K562 (cell line): ENCODE measurements around the gene PMM1. TPM values are rescaled to one million over a fixed set of nuclear protein-coding genes. Genes with fewer than 3 reads are reported as not detected.
A peak's percentile ranks its signal among the peaks of the same experiment; 100 is the strongest.

ENCODE experiments used
- ATAC-seq: fragments of 200-7000 bp; cut with Tn5 transposase; 3 replicates; pipeline ENCODE4 v1.9.1; 2020; ENCODE audit warnings: moderate library complexity
- BruUV-seq: library from RNA; stranded (reverse); fragments of 400-500 nt; replicated peaks from 2 replicates; lab custom pipeline; 2021; lab: Mats Ljungman, UMichigan
- CTCF ChIA-PET: fragments of 300-600 bp; formaldehyde crosslinking; extraction: SDS; loops from one replicate; lab custom pipeline; 2021; ENCODE audit warnings: low intra/inter-chr PET ratio; lab: Yijun Ruan, JAX
- POLR2A ChIA-PET: fragments of 300-600, 350-650 bp; sonication (Branson Sonifier 250); formaldehyde crosslinking; extraction: SDS; loops from one replicate; lab custom pipeline; 2021; ENCODE audit warnings: antibody characterized with exemption, inconsistent platforms; lab: Yijun Ruan, JAX
- DNase-seq, 4 experiments: peaks; one replicate each; pipeline versions ENCODE4 v3.0.0 to v3.0.0-alpha.2; 2011 to 2018; ENCODE audit warnings: low spot score in 3 of 4, mixed read lengths in 3 of 4; ENCODE audit errors: extremely low read depth in 1 of 4
- FAIRE-seq: peaks from 2 replicates; lab custom pipeline; 2011; peaks lifted over from hg19 to GRCh38; lab: Jason Lieb, UNC
- H2AFZ ChIP-seq: 2 replicates; pipeline ENCODE4 v1.6.0; 2011; ENCODE audit warnings: low read depth, low read length, control low read depth, inconsistent platforms
- H3K27ac ChIP-seq: fragments of 200-600 bp; 3 replicates; pipeline ENCODE4 v1.8.0; 2011; ENCODE audit warnings: low read depth, mild to moderate bottlenecking, control low read depth, inconsistent platforms, low read length, moderate library complexity, mixed read lengths; ENCODE audit errors: extremely low read depth
- H3K27me3 ChIP-seq, 2 experiments: fragments of 300-600 bp in 1 of 2; 2 replicates in 1 of 2; 3 replicates in 1 of 2; pipeline versions ENCODE4 v1.6.0 to v1.8.0; 2011; ENCODE audit warnings: inconsistent platforms in 2 of 2, low read length in 2 of 2, mild to moderate bottlenecking in 1 of 2, mixed read lengths in 1 of 2, moderate library complexity in 1 of 2; ENCODE audit not compliant: control insufficient read depth in 2 of 2, insufficient read depth in 2 of 2
- H3K36me3 ChIP-seq: fragments of 300-600 bp; 3 replicates; pipeline ENCODE4 v1.8.0; 2011; ENCODE audit warnings: mild to moderate bottlenecking, low read length, inconsistent platforms; ENCODE audit not compliant: control insufficient read depth, insufficient read depth
- H3K4me1 ChIP-seq, 2 experiments: fragments of 200-600 bp in 1 of 2; replicated peaks in 1 of 2; 2 replicates in 1 of 2; 3 replicates in 1 of 2; pipeline versions ENCODE4 v1.5.1 to v1.8.0; 2011; ENCODE audit warnings: inconsistent platforms in 2 of 2, low read length in 2 of 2, mild to moderate bottlenecking in 1 of 2, mixed read lengths in 1 of 2, moderate library complexity in 1 of 2; ENCODE audit not compliant: control insufficient read depth in 2 of 2, insufficient read depth in 2 of 2
- H3K4me2 ChIP-seq: 2 replicates; pipeline ENCODE4 v1.6.1; 2011; ENCODE audit warnings: low read length, control low read depth, inconsistent platforms, mixed read lengths; ENCODE audit not compliant: insufficient read depth
- H3K4me3 ChIP-seq: fragments of 200-600 bp; sonication (generic), shearing (Covaris generic); 2 replicates; pipeline ENCODE4 v1.5.1; 2016; ENCODE audit warnings: control low read depth, inconsistent platforms
- H3K79me2 ChIP-seq: fragments of 200-600 bp; 3 replicates; pipeline ENCODE4 v1.8.0; 2011; ENCODE audit warnings: low read length, inconsistent platforms; ENCODE audit not compliant: control insufficient read depth, insufficient read depth
- H3K9ac ChIP-seq, 2 experiments: 2 replicates each; pipeline versions ENCODE4 v1.6.0 to v1.6.1; 2011; ENCODE audit warnings: low read depth in 2 of 2, low read length in 2 of 2, control low read depth in 1 of 2, inconsistent platforms in 1 of 2, mild to moderate bottlenecking in 1 of 2, mixed read lengths in 1 of 2; ENCODE audit not compliant: insufficient read depth in 1 of 2
- H3K9me1 ChIP-seq: one replicate; pipeline ENCODE4 v1.6.0; 2011; ENCODE audit warnings: inconsistent platforms, mild to moderate bottlenecking, low read length, moderate library complexity; ENCODE audit not compliant: control insufficient read depth, insufficient read depth
- H3K9me3 ChIP-seq: replicated peaks from 2 replicates; pipeline ENCODE4 v1.5.1; 2011; ENCODE audit warnings: low read depth, low read length, inconsistent platforms; ENCODE audit not compliant: control insufficient read depth, insufficient read depth
- H4K20me1 ChIP-seq: replicated peaks from 2 replicates; pipeline ENCODE4 v1.6.1; 2011; ENCODE audit warnings: low read length, inconsistent platforms, mixed read lengths; ENCODE audit not compliant: control insufficient read depth, insufficient read depth
- ADNP ChIP-seq: fragments of 200-800 bp; sonication (Bioruptor generic); IDR thresholded peaks from 2 replicates; pipeline ENCODE4 v1.6.1; 2016; ENCODE audit warnings: missing genetic modification characterization, missing compliant biosample characterization
- ATF1 ChIP-seq, 2 experiments: fragments of 450-650 bp in 1 of 2; IDR thresholded peaks; 2 replicates each; pipeline ENCODE4 v1.6.1; 2016; ENCODE audit warnings: missing compliant biosample characterization in 1 of 2, missing genetic modification characterization in 1 of 2
- NCOA2 ChIP-seq, 2 experiments: fragments of 450-650 bp; IDR thresholded peaks; 2 replicates each; pipeline ENCODE4 v1.6.1; 2018; ENCODE audit warnings: mild to moderate bottlenecking in 2 of 2, moderate library complexity in 1 of 2; ENCODE audit not compliant: partially characterized antibody in 2 of 2
- PTRF ChIP-seq: fragments of 450-650 bp; IDR thresholded peaks from 2 replicates; pipeline ENCODE4 v1.6.1; 2016; ENCODE audit warnings: mild to moderate bottlenecking, missing genetic modification characterization, missing compliant biosample characterization
- RBM17 ChIP-seq: fragments of 200-400 bp; formaldehyde crosslinking; IDR thresholded peaks from 2 replicates; pipeline ENCODE4 v1.6.1; 2017; ENCODE audit warnings: low read depth, mild to moderate bottlenecking, low read length, borderline replicate concordance
- ZNF668 ChIP-seq: fragments of 250-450 bp; sonication (Bioruptor Pico); IDR thresholded peaks from 2 replicates; pipeline ENCODE4 v1.8.0; 2022; ENCODE audit warnings: mild to moderate bottlenecking, inconsistent platforms
- ZNF699 ChIP-seq: fragments of 250-450 bp; sonication (Bioruptor Pico); IDR thresholded peaks from 2 replicates; pipeline ENCODE4 v1.8.0; 2021; ENCODE audit warnings: mild to moderate bottlenecking, moderate library complexity; ENCODE audit not compliant: insufficient replicate concordance
- ZNF785 ChIP-seq: fragments of 250-450 bp; sonication (Bioruptor Pico); IDR thresholded peaks from 2 replicates; pipeline ENCODE4 v1.4.0; 2020; ENCODE audit warnings: mild to moderate bottlenecking
- WGBS: fragments of 100-300 bp; shearing (Covaris generic); methylation state at CpG from one replicate; pipeline ENCODE4 v1.1.6; 2016; ENCODE audit warnings: low coverage, mixed read lengths; ENCODE audit not compliant: insufficient coverage; ENCODE audit errors: missing lambda C conversion rate; 5-methylcytosine and 5-hydroxymethylcytosine counted together
- in situ Hi-C: fragments of 300-500 bp; cut with MboI; formaldehyde crosslinking; loops from 4 replicates; pipeline ENCODE4 v1.15.0; 2018; ENCODE audit warnings: inconsistent platforms, mixed read lengths
- intact Hi-C: fragments of 100-400 bp; cut with micrococcal nuclease; formaldehyde crosslinking; loops from 2 replicates; pipeline ENCODE4 v1.14.2; 2022
- polyA plus RNA-seq, 8 experiments: library from polyadenylated mRNA; depleted of rRNA in 4 of 8; stranded (reverse) in 5 of 8; unstranded in 3 of 8; fragments of >200 nt; fragmentation: Nextera tagmentation in 2 of 8; fragmentation: Illumina TruSeq in 1 of 8; extraction: Ambion mirVana in 2 of 8; extraction: Trizol in 1 of 8; gene quantifications; 2 replicates each; pipeline versions ENCODE4 v1.2.1 to v1.2.3, GENCODE V29; 2011 to 2014; ENCODE audit warnings: inconsistent platforms in 1 of 8, missing spikeins in 1 of 8
- total RNA-seq, 7 experiments: library from RNA; depleted of rRNA in 6 of 7; stranded (reverse); fragments of >200 nt in 6 of 7; fragmentation: Illumina TruSeq in 2 of 7; extraction: Trizol in 2 of 7; gene quantifications; 2 replicates each; pipeline versions ENCODE4 v1.2.1 to v1.2.3, GENCODE V29; 2011 to 2021; ENCODE audit warnings: low replicate concordance in 1 of 7
- TF ChIP-seq, protein P1 (sequence below): sonication (generic); formaldehyde crosslinking; IDR thresholded peaks from 2 replicates; pipeline ENCODE4 v1.8.1; 2023; ENCODE audit warnings: mild to moderate bottlenecking, missing genetic modification reagents, moderate library complexity
- TF ChIP-seq, protein P2 (sequence below): fragments of 250-450 bp; sonication (Bioruptor Pico); IDR thresholded peaks from 2 replicates; pipeline ENCODE4 v1.5.0; 2021
- TF ChIP-seq, protein P3 (sequence below): sonication (generic); formaldehyde crosslinking; IDR thresholded peaks from 2 replicates; pipeline ENCODE4 v1.8.1; 2023; ENCODE audit warnings: missing genetic modification reagents, mild to moderate bottlenecking, borderline replicate concordance
- TF ChIP-seq, protein P4 (sequence below): sonication (generic); formaldehyde crosslinking; IDR thresholded peaks from 2 replicates; pipeline ENCODE4 v1.8.0; 2022; ENCODE audit warnings: mild to moderate bottlenecking, missing genetic modification reagents

PMM1 gene
- total and polyA plus RNA-seq, 9 of the 15 experiments (the other 6 are each of a cell fraction or from before 2014, with no cell fraction given): 10.2 to 31.7 (median 20.3) TPM

DNA sequence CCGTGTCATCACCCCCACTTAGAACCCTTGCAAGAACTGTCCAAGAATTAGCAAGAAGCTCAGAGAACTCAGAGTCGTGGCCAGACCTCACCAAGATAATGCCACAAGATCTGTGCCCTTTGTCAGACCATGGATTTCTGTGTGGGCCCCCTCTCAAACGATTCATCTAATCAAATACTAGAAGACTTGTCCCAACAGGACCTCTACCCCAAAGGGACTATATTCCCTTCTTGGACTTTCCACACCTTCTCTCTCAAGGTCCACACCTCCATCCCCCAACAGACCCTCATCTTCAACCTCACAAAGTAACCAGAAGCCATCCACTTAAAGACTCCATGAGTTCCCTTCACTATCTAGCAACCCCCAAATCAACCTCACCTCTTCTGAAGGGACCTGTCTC is 48.2 kb downstream of the PMM1 start:
- peaks cover 36 to 50% of the 10 kb centered on the region in 2 experiments; a peak in 4 of 5 replicates for H3K4me1 ChIP-seq
- peaks cover 22% of the 10 kb centered on the region for H4K20me1 ChIP-seq
- peaks cover 3% of the 10 kb centered on the region for H3K9me1 ChIP-seq
- no peak for DNase-seq
- H2AFZ ChIP-seq: no peak overlapping the region
- peak overlapping the region; percentile 37 for H3K4me2 ChIP-seq
- H3K27ac ChIP-seq: no peak overlapping the region
- no peak for FAIRE-seq
- H3K4me3 ChIP-seq: no peak overlapping the region; the same call in 1 of the 2 replicates
- ATAC-seq: no peak
- H3K27me3 ChIP-seq: no peaks in the 10 kb centered on the region
- peak overlapping the region in 1 of 2 experiments; percentile 79; a peak in 1 of 4 replicates for H3K9ac ChIP-seq
- H3K36me3 ChIP-seq: peaks cover 46% of the 10 kb centered on the region
- CTCF ChIA-PET: interaction anchor here (0.6 kb wide), 1 partner anchor 65 kb away, joined by 4 read pairs; no protein-coding TSS in a partner anchor
- in situ Hi-C loops: no loop called here
- POLR2A ChIA-PET: interaction anchor here (0.6 to 0.7 kb wide), 2 partner anchors 12 to 48 kb away, joined by 3 to 4 read pairs; partner anchors contain the start of gene PMM1
- BruUV-seq: TSS peak; percentile 20
- intact Hi-C loops: loop anchor here (5.0 kb wide), 1 partner anchor 46 kb away; the partner anchor contains the start of gene PMM1
- H3K79me2 ChIP-seq: peaks cover 69% of the 10 kb centered on the region
- WGBS: 5% methylated on average over 3 of the region's 3 CpGs
- no peaks in the 10 kb centered on the region for H3K9me3 ChIP-seq
- no peak for TF ChIP-seq ZNF699
- TF ChIP-seq, protein P1, sequence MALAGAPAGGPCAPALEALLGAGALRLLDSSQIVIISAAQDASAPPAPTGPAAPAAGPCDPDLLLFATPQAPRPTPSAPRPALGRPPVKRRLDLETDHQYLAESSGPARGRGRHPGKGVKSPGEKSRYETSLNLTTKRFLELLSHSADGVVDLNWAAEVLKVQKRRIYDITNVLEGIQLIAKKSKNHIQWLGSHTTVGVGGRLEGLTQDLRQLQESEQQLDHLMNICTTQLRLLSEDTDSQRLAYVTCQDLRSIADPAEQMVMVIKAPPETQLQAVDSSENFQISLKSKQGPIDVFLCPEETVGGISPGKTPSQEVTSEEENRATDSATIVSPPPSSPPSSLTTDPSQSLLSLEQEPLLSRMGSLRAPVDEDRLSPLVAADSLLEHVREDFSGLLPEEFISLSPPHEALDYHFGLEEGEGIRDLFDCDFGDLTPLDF (CRISPR knock-in tag): no peak
- no peak for TF ChIP-seq PTRF (tag)
- TF ChIP-seq, protein P2, sequence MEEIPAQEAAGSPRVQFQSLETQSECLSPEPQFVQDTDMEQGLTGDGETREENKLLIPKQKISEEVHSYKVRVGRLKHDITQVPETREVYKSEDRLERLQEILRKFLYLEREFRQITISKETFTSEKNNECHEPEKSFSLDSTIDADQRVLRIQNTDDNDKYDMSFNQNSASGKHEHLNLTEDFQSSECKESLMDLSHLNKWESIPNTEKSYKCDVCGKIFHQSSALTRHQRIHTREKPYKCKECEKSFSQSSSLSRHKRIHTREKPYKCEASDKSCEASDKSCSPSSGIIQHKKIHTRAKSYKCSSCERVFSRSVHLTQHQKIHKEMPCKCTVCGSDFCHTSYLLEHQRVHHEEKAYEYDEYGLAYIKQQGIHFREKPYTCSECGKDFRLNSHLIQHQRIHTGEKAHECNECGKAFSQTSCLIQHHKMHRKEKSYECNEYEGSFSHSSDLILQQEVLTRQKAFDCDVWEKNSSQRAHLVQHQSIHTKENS (CRISPR knock-in tag): no peak
- no peak for TF ChIP-seq ATF1 (CRISPR knock-in tag; IDR thresholded peaks at IDR 0.05)
- no peak for TF ChIP-seq ATF1 (tag; IDR thresholded peaks at IDR 0.05)
- no peak for TF ChIP-seq ADNP (tag)
- TF ChIP-seq, protein P3, sequence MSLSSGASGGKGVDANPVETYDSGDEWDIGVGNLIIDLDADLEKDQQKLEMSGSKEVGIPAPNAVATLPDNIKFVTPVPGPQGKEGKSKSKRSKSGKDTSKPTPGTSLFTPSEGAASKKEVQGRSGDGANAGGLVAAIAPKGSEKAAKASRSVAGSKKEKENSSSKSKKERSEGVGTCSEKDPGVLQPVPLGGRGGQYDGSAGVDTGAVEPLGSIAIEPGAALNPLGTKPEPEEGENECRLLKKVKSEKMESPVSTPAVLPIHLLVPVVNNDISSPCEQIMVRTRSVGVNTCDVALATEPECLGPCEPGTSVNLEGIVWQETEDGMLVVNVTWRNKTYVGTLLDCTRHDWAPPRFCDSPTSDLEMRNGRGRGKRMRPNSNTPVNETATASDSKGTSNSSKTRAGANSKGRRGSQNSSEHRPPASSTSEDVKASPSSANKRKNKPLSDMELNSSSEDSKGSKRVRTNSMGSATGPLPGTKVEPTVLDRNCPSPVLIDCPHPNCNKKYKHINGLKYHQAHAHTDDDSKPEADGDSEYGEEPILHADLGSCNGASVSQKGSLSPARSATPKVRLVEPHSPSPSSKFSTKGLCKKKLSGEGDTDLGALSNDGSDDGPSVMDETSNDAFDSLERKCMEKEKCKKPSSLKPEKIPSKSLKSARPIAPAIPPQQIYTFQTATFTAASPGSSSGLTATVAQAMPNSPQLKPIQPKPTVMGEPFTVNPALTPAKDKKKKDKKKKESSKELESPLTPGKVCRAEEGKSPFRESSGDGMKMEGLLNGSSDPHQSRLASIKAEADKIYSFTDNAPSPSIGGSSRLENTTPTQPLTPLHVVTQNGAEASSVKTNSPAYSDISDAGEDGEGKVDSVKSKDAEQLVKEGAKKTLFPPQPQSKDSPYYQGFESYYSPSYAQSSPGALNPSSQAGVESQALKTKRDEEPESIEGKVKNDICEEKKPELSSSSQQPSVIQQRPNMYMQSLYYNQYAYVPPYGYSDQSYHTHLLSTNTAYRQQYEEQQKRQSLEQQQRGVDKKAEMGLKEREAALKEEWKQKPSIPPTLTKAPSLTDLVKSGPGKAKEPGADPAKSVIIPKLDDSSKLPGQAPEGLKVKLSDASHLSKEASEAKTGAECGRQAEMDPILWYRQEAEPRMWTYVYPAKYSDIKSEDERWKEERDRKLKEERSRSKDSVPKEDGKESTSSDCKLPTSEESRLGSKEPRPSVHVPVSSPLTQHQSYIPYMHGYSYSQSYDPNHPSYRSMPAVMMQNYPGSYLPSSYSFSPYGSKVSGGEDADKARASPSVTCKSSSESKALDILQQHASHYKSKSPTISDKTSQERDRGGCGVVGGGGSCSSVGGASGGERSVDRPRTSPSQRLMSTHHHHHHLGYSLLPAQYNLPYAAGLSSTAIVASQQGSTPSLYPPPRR: no peak
- no peak for TF ChIP-seq ZNF668 (CRISPR knock-in tag)
- no peak for TF ChIP-seq ZNF785 (CRISPR knock-in tag)
- no peak for TF ChIP-seq RBM17
- TF ChIP-seq, protein P4, sequence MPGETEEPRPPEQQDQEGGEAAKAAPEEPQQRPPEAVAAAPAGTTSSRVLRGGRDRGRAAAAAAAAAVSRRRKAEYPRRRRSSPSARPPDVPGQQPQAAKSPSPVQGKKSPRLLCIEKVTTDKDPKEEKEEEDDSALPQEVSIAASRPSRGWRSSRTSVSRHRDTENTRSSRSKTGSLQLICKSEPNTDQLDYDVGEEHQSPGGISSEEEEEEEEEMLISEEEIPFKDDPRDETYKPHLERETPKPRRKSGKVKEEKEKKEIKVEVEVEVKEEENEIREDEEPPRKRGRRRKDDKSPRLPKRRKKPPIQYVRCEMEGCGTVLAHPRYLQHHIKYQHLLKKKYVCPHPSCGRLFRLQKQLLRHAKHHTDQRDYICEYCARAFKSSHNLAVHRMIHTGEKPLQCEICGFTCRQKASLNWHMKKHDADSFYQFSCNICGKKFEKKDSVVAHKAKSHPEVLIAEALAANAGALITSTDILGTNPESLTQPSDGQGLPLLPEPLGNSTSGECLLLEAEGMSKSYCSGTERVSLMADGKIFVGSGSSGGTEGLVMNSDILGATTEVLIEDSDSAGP (CRISPR knock-in tag): no peak
- TF ChIP-seq NCOA2 (IDR thresholded peaks at IDR 0.05; ENCODE audit: partially characterized antibody in 2 of 2): no peak
